ENCODE measurements around the gene FANCC. TPM values are rescaled to one million over a fixed set of nuclear protein-coding genes. Genes with fewer than 3 reads are reported as not detected.

FANCC gene
- total and polyA plus RNA-seq, 9 donors = 9.8 to 16.4 (median 15.0) TPM

GRCh38 chr9:95181226-95181818 lies 136.2 kb downstream of the FANCC start:
- Histone ChIP-seq H3K36me3 (ENCODE audit: control insufficient read depth, insufficient read depth, low read length) (no peaks in the 10 kb centered on the region), H3K27me3 (ENCODE audit: control insufficient read depth, insufficient read depth, low read length) (no peaks in the 10 kb centered on the region), H3K9me3 (replicated peaks; ENCODE audit: control insufficient read depth, low read depth, low read length) (no peaks in the 10 kb centered on the region), H3K4me1 (ENCODE audit: control insufficient read depth, insufficient read depth, low read length) (peaks cover 8% of the 10 kb centered on the region), H3K27ac (ENCODE audit: low read length) (no peak overlapping the region), H3K4me3 (ENCODE audit: low read length) (no peak overlapping the region)
- WGBS (ENCODE audit: insufficient coverage) = no CpG with 5 or more reads among the region's 3 CpGs
- no peak for DNase-seq

- WGBS (ENCODE audit: insufficient coverage) = 20% methylated on average over 1 of the region's 3 CpGs
- H3K4me3 ChIP-seq (ENCODE audit: low read length) = no peak overlapping the region
- H3K4me1 ChIP-seq (ENCODE audit: control insufficient read depth, insufficient read depth, low read length) = peaks cover 8% of the 10 kb centered on the region
- H3K27ac ChIP-seq (ENCODE audit: low read length) = no peak overlapping the region
- no peaks in the 10 kb centered on the region for H3K27me3 ChIP-seq (ENCODE audit: control insufficient read depth, insufficient read depth, low read length)
- H3K9me3 ChIP-seq (replicated peaks; ENCODE audit: control insufficient read depth, low read depth, low read length) = no peaks in the 10 kb centered on the region
- peak; percentile 58 for DNase-seq
- no peaks in the 10 kb centered on the region for H3K36me3 ChIP-seq (ENCODE audit: control insufficient read depth, insufficient read depth, low read length)
These were observed 139.9 kb downstream of the FANCC start for GRCh38 chr9:95177617-95178016.

- no peak for DNase-seq
- Histone ChIP-seq H3K4me1 (ENCODE audit: control insufficient read depth, insufficient read depth, low read length) (peaks cover 8% of the 10 kb centered on the region), H3K27me3 (ENCODE audit: control insufficient read depth, insufficient read depth, low read length) (no peaks in the 10 kb centered on the region)
These were observed 140.7 kb downstream of the FANCC start for GRCh38 chr9:95176755-95177319.

GRCh38 chr9:95175523-95175922 lies 142.0 kb downstream of the FANCC start:
- H3K36me3 ChIP-seq (ENCODE audit: control insufficient read depth, insufficient read depth, low read length) = no peaks in the 10 kb centered on the region
- whole genome bisulfite sequencing (ENCODE audit: insufficient coverage) = 76% methylated on average over 5 of the region's 8 CpGs
- H3K27ac ChIP-seq (ENCODE audit: low read length) = no peak overlapping the region
- peak; percentile 34 for DNase-seq
- H3K4me1 ChIP-seq (ENCODE audit: control insufficient read depth, insufficient read depth, low read length) = peaks cover 8% of the 10 kb centered on the region
- H3K27me3 ChIP-seq (ENCODE audit: control insufficient read depth, insufficient read depth, low read length) = no peaks in the 10 kb centered on the region
- no peaks in the 10 kb centered on the region for H3K9me3 ChIP-seq (replicated peaks; ENCODE audit: control insufficient read depth, low read depth, low read length)
- H3K4me3 ChIP-seq (ENCODE audit: low read length) = no peak overlapping the region

More at GRCh38 chr9:95176755-95177319, 140.7 kb downstream of the FANCC start:
- Histone ChIP-seq H3K27ac (ENCODE audit: low read length) (no peak overlapping the region), H3K36me3 (ENCODE audit: control insufficient read depth, insufficient read depth, low read length) (no peaks in the 10 kb centered on the region), H3K4me3 (ENCODE audit: low read length) (no peak overlapping the region), H3K9me3 (replicated peaks; ENCODE audit: control insufficient read depth, low read depth, low read length) (no peaks in the 10 kb centered on the region)
- WGBS (ENCODE audit: insufficient coverage) = 100% methylated on average over 2 of the region's 4 CpGs

GRCh38 chr9:95174038-95174437 lies 143.5 kb downstream of the FANCC start:
- WGBS (ENCODE audit: insufficient coverage) = no CpG with 5 or more reads among the region's 1 CpG
- no peaks in the 10 kb centered on the region for H3K9me3 ChIP-seq (replicated peaks; ENCODE audit: control insufficient read depth, low read depth, low read length)
- no peak for DNase-seq
- no peaks in the 10 kb centered on the region for H3K27me3 ChIP-seq (ENCODE audit: control insufficient read depth, insufficient read depth, low read length)
- H3K27ac ChIP-seq (ENCODE audit: low read length) = no peak overlapping the region
- H3K36me3 ChIP-seq (ENCODE audit: control insufficient read depth, insufficient read depth, low read length) = no peaks in the 10 kb centered on the region
- H3K4me1 ChIP-seq (ENCODE audit: control insufficient read depth, insufficient read depth, low read length) = peaks cover 8% of the 10 kb centered on the region
- no peak overlapping the region for H3K4me3 ChIP-seq (ENCODE audit: low read length)

DNA sequence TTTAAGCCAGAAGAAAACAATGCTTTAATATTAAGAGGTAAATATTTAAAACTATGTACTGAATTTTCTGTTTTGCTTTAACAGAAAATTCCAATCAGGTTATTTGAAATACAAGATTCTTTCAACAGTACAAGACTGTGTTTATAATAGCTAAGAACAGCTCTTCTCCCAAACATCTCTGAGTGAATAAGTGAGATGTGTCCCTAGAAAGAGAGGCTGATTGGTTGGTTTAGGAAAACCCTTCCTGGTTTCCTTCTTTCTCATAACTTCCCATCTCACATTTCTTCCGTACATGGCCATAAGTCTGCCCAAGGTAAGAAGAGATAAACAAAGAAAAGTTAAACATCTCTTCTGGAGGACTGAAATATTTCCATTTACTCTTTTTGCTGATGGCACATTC lies 145.9 kb downstream of the FANCC start:
- peak; percentile 29 for DNase-seq

DNA sequence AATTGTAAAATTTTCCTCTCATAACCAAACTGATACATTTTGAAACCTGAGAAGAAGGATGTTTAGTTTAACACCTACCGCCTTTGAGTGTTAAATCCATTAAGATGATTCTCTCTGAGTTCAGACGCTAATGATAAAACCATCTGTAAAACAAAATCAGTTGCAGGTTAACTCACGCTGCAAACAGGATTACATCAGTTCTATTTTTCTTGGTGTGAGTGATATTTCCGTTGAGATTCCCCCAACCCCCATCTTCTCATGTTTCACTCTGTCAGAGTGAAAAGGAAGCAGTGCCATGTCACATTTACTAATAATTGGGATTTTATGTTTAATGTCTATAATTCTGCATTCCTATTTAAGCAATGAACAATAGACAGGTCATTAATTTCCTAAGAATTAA lies 146.5 kb downstream of the FANCC start:
- Histone ChIP-seq H3K36me3 (ENCODE audit: control insufficient read depth, insufficient read depth, low read length) (peaks cover 3% of the 10 kb centered on the region), H3K27ac (ENCODE audit: low read length) (peak overlapping the region; percentile 25), H3K4me1 (ENCODE audit: control insufficient read depth, insufficient read depth, low read length) (no peaks in the 10 kb centered on the region), H3K27me3 (ENCODE audit: control insufficient read depth, insufficient read depth, low read length) (no peaks in the 10 kb centered on the region), H3K4me3 (ENCODE audit: low read length) (no peak overlapping the region), H3K9me3 (replicated peaks; ENCODE audit: control insufficient read depth, low read depth, low read length) (peaks cover 4% of the 10 kb centered on the region)
- no CpG with 5 or more reads among the region's 4 CpGs for WGBS (ENCODE audit: insufficient coverage)
- DNase-seq = peak; percentile 87

More for the DNA sequence above, 145.9 kb downstream of the FANCC start:
- peaks cover 3% of the 10 kb centered on the region for H3K36me3 ChIP-seq (ENCODE audit: control insufficient read depth, insufficient read depth, low read length)
- no peaks in the 10 kb centered on the region for H3K4me1 ChIP-seq (ENCODE audit: control insufficient read depth, insufficient read depth, low read length)
- no CpG with 5 or more reads among the region's 1 CpG for WGBS (ENCODE audit: insufficient coverage)
- H3K4me3 ChIP-seq (ENCODE audit: low read length) = no peak overlapping the region
- peak overlapping the region; percentile 26 for H3K27ac ChIP-seq (ENCODE audit: low read length)
- H3K9me3 ChIP-seq (replicated peaks; ENCODE audit: control insufficient read depth, low read depth, low read length) = peaks cover 4% of the 10 kb centered on the region
- H3K27me3 ChIP-seq (ENCODE audit: control insufficient read depth, insufficient read depth, low read length) = no peaks in the 10 kb centered on the region

- WGBS (ENCODE audit: insufficient coverage) = 59% methylated on average over 4 of the region's 4 CpGs
- DNase-seq = peak; percentile 40
- no peaks in the 10 kb centered on the region for H3K27me3 ChIP-seq (ENCODE audit: control insufficient read depth, insufficient read depth, low read length)
- no peak overlapping the region for H3K27ac ChIP-seq (ENCODE audit: low read length)
- peaks cover 3% of the 10 kb centered on the region for H3K36me3 ChIP-seq (ENCODE audit: control insufficient read depth, insufficient read depth, low read length)
- H3K9me3 ChIP-seq (replicated peaks; ENCODE audit: control insufficient read depth, low read depth, low read length) = peaks cover 9% of the 10 kb centered on the region
- no peaks in the 10 kb centered on the region for H3K4me1 ChIP-seq (ENCODE audit: control insufficient read depth, insufficient read depth, low read length)
- H3K4me3 ChIP-seq (ENCODE audit: low read length) = no peak overlapping the region
These were observed 149.5 kb downstream of the FANCC start for GRCh38 chr9:95167998-95168397.

- peaks cover 11% of the 10 kb centered on the region for H3K9me3 ChIP-seq (replicated peaks; ENCODE audit: control insufficient read depth, low read depth, low read length)
- no CpG with 5 or more reads among the region's 1 CpG for WGBS (ENCODE audit: insufficient coverage)
- no peaks in the 10 kb centered on the region for H3K4me1 ChIP-seq (ENCODE audit: control insufficient read depth, insufficient read depth, low read length)
- no peak for DNase-seq
- H3K4me3 ChIP-seq (ENCODE audit: low read length) = no peak overlapping the region
- peaks cover 3% of the 10 kb centered on the region for H3K36me3 ChIP-seq (ENCODE audit: control insufficient read depth, insufficient read depth, low read length)
- H3K27me3 ChIP-seq (ENCODE audit: control insufficient read depth, insufficient read depth, low read length) = no peaks in the 10 kb centered on the region
- no peak overlapping the region for H3K27ac ChIP-seq (ENCODE audit: low read length)
These were observed 152.5 kb downstream of the FANCC start for GRCh38 chr9:95165004-95165403.

- WGBS (ENCODE audit: insufficient coverage) = 79% methylated on average over 3 of the region's 7 CpGs
- Histone ChIP-seq H3K9me3 (replicated peaks; ENCODE audit: control insufficient read depth, low read depth, low read length) (no peaks in the 10 kb centered on the region), H3K27ac (ENCODE audit: low read length) (peak overlapping the region; percentile 65), H3K27me3 (ENCODE audit: control insufficient read depth, insufficient read depth, low read length) (no peaks in the 10 kb centered on the region), H3K4me1 (ENCODE audit: control insufficient read depth, insufficient read depth, low read length) (peaks cover 9% of the 10 kb centered on the region), H3K36me3 (ENCODE audit: control insufficient read depth, insufficient read depth, low read length) (no peaks in the 10 kb centered on the region), H3K4me3 (ENCODE audit: low read length) (no peak overlapping the region)
- DNase-seq = peak; percentile 97
These were observed 159.9 kb downstream of the FANCC start for GRCh38 chr9:95157481-95158151.
